ENCODE results near the gene TSTD2. TPM values are rescaled to one million over a fixed set of nuclear protein-coding genes. Genes with fewer than 3 reads are reported as not detected.

Gene TSTD2
- polyA plus RNA-seq, 1 of the 3 experiments (the other 2 are of a cell fraction): 11.5 TPM

DNA sequence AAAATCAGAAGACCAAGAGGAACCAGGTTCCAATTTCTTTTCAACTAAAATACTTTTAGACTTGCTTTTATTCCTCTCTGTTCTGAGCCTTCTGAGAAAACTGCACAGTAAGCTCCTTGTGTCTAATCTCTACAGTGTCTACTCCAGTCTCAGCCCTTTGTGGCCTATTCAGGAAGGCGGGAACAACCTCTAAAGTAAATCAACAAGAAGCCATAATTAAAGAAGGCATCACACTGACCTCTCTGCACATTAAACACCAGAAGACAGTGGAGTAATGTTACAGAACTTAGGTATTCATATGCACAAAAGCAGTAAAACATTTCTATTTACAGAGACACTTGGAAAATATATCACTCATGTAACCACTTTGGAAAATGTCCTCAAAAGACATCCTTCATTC lies 49.1 kb upstream of the TSTD2 start (continued):
- TF ChIP-seq, protein P1, sequence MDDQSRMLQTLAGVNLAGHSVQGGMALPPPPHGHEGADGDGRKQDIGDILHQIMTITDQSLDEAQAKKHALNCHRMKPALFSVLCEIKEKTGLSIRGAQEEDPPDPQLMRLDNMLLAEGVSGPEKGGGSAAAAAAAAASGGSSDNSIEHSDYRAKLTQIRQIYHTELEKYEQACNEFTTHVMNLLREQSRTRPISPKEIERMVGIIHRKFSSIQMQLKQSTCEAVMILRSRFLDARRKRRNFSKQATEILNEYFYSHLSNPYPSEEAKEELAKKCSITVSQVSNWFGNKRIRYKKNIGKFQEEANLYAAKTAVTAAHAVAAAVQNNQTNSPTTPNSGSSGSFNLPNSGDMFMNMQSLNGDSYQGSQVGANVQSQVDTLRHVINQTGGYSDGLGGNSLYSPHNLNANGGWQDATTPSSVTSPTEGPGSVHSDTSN (IDR thresholded peaks at IDR 0.05): no peak
- TF ChIP-seq FOXM1 (IDR thresholded peaks at IDR 0.05; ENCODE audit: low read depth): no peak
- no peak for TF ChIP-seq FOXJ3 (CRISPR knock-in tag; IDR thresholded peaks at IDR 0.05)
- TF ChIP-seq CHD2 (IDR thresholded peaks at IDR 0.05; ENCODE audit: low read length, partially characterized antibody): no peak
- TF ChIP-seq MXI1 (IDR thresholded peaks at IDR 0.05; ENCODE audit: low read depth, low read length): no peak
- no peak for TF ChIP-seq TAF1 (IDR thresholded peaks at IDR 0.05; ENCODE audit: borderline replicate concordance, low read depth, low read length)
- no peak for TF ChIP-seq SMC3 (IDR thresholded peaks at IDR 0.05; ENCODE audit: low read depth, low read length)
- no peak for TF ChIP-seq JUND (IDR thresholded peaks at IDR 0.05)
- TF ChIP-seq GABPA (IDR thresholded peaks at IDR 0.05; ENCODE audit: low read depth): no peak
- TF ChIP-seq RXRA (IDR thresholded peaks at IDR 0.05; ENCODE audit: borderline replicate concordance, low read depth): no peak
- TF ChIP-seq MEF2A (IDR thresholded peaks at IDR 0.05; ENCODE audit: borderline replicate concordance, low read depth): no peak

DNA sequence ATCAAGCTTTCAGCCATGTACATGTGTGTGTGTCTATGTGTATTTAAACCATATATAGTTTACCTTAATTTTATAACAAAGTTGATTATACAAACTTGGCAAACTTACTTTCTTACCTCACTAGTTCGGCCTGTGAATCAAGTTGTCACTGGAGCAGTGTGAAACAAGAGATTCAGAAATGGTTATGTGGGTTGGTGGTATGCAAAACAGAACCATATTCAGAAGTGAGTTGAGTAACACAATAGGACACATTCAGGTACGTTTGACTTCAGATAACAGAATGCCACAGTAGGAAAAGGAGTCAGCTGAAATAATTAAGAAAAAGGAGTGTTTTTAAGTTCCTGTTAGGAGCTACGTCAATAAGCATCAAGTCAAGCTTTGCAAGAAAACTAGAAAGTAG lies 42.5 kb upstream of the TSTD2 start:
- Histone ChIP-seq H3K9ac (no peak overlapping the region), H3K4me1 (ENCODE audit: control insufficient read depth in 1 of 2, insufficient read depth in 2 of 2, low read depth in 1 of 2, low read length in 1 of 2) (no peaks in the 10 kb centered on the region), H3K9me3 (no peaks in the 10 kb centered on the region), H3K9me2 (no peaks in the 10 kb centered on the region), H3F3A (replicated peaks; ENCODE audit: insufficient read depth) (no peaks in the 10 kb centered on the region), H3K36me3 (replicated peaks in 1 of 2; ENCODE audit: control insufficient read depth in 1 of 2, insufficient read depth in 2 of 2, low read length in 1 of 2) (peaks cover 80 to 87% of the 10 kb centered on the region in 2 experiments), H3K27me3 (ENCODE audit: insufficient read depth) (no peaks in the 10 kb centered on the region), H3K4me2 (no peak overlapping the region), H2AFZ (ENCODE audit: low read depth) (no peak overlapping the region), H3K4me3 (ENCODE audit: low read depth in 2 of 2, low read length in 1 of 2) (no peak overlapping the region), H4K20me1 (ENCODE audit: insufficient read depth) (no peaks in the 10 kb centered on the region), H3K79me2 (ENCODE audit: insufficient read depth) (peaks cover 2% of the 10 kb centered on the region), H3K27ac (ENCODE audit: low read depth in 2 of 2, low read length in 1 of 2) (no peak overlapping the region)
- 92% methylated on average over 3 of the region's 3 CpGs for WGBS (ENCODE audit: low lambda C conversion rate)
- no peak for DNase-seq
- POLR2A ChIA-PET: no interaction called here
- no peak for TF ChIP-seq GATA2 (CRISPR knock-in tag; IDR thresholded peaks at IDR 0.05)
- TF ChIP-seq, protein P2, sequence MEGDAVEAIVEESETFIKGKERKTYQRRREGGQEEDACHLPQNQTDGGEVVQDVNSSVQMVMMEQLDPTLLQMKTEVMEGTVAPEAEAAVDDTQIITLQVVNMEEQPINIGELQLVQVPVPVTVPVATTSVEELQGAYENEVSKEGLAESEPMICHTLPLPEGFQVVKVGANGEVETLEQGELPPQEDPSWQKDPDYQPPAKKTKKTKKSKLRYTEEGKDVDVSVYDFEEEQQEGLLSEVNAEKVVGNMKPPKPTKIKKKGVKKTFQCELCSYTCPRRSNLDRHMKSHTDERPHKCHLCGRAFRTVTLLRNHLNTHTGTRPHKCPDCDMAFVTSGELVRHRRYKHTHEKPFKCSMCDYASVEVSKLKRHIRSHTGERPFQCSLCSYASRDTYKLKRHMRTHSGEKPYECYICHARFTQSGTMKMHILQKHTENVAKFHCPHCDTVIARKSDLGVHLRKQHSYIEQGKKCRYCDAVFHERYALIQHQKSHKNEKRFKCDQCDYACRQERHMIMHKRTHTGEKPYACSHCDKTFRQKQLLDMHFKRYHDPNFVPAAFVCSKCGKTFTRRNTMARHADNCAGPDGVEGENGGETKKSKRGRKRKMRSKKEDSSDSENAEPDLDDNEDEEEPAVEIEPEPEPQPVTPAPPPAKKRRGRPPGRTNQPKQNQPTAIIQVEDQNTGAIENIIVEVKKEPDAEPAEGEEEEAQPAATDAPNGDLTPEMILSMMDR (IDR thresholded peaks at IDR 0.05): no peak
- TF ChIP-seq NFIC (IDR thresholded peaks at IDR 0.05; ENCODE audit: borderline replicate concordance): no peak
- no peak for TF ChIP-seq SIN3A (IDR thresholded peaks at IDR 0.05; ENCODE audit: borderline replicate concordance, low read depth, low read length)
- no peak for TF ChIP-seq MXI1 (IDR thresholded peaks at IDR 0.05; ENCODE audit: low read depth, low read length)
- TF ChIP-seq FOXM1 (IDR thresholded peaks at IDR 0.05; ENCODE audit: low read depth): no peak
- TF ChIP-seq, protein P3, sequence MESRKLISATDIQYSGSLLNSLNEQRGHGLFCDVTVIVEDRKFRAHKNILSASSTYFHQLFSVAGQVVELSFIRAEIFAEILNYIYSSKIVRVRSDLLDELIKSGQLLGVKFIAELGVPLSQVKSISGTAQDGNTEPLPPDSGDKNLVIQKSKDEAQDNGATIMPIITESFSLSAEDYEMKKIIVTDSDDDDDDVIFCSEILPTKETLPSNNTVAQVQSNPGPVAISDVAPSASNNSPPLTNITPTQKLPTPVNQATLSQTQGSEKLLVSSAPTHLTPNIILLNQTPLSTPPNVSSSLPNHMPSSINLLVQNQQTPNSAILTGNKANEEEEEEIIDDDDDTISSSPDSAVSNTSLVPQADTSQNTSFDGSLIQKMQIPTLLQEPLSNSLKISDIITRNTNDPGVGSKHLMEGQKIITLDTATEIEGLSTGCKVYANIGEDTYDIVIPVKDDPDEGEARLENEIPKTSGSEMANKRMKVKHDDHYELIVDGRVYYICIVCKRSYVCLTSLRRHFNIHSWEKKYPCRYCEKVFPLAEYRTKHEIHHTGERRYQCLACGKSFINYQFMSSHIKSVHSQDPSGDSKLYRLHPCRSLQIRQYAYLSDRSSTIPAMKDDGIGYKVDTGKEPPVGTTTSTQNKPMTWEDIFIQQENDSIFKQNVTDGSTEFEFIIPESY (IDR thresholded peaks at IDR 0.05; ENCODE audit: borderline replicate concordance, low read depth): no peak
- no peak for TF ChIP-seq YY1 (IDR thresholded peaks at IDR 0.05; ENCODE audit: low read depth)
- TF ChIP-seq RFX5 (IDR thresholded peaks at IDR 0.05; ENCODE audit: low read length): no peak
- TF ChIP-seq GABPA (IDR thresholded peaks at IDR 0.05; ENCODE audit: low read depth): no peak
- TF ChIP-seq MEF2A (IDR thresholded peaks at IDR 0.05; ENCODE audit: borderline replicate concordance, low read depth): no peak
- no peak for TF ChIP-seq ELF1 (IDR thresholded peaks at IDR 0.05)
- CTCF ChIA-PET: interaction anchor here (1.1 kb wide), 1 partner anchor 207 kb away, joined by 3 read pairs; no protein-coding TSS in a partner anchor

Data from SK-N-SH (cell line).